Neural progenitor cell (in vitro differentiated cells): ENCODE measurements around the gene DSCAML1. TPM values are rescaled to one million over a fixed set of nuclear protein-coding genes. Genes with fewer than 3 reads are reported as not detected.
A peak's percentile ranks its signal among the peaks of the same experiment; 100 is the strongest.

Experiments
- DNase-seq: peaks from one replicate; pipeline ENCODE4 v3.0.0-alpha.2; 2016; ENCODE audit warnings: low spot score
- H2AFZ ChIP-seq: fragments of 200-600 bp; sonication (generic); replicated peaks from 2 replicates; pipeline ENCODE4 v1.6.1; 2016; ENCODE audit warnings: antibody characterized with exemption
- H3F3A ChIP-seq: fragments of 200-600 bp; sonication (generic); 2 replicates; pipeline ENCODE4 v1.6.1; 2016; ENCODE audit warnings: antibody characterized with exemption, low read depth
- H3K27ac ChIP-seq: fragments of 200-600 bp; sonication (generic); 2 replicates; pipeline ENCODE4 v1.5.1; 2016; ENCODE audit warnings: mild to moderate bottlenecking
- H3K27me3 ChIP-seq: fragments of 200-600 bp; sonication (generic); 2 replicates; pipeline ENCODE4 v1.6.1; 2016; ENCODE audit warnings: mild to moderate bottlenecking, moderate library complexity
- H3K36me3 ChIP-seq: fragments of 200-600 bp; sonication (generic); 2 replicates; pipeline ENCODE4 v1.5.1; 2016
- H3K4me1 ChIP-seq: fragments of 200-600 bp; sonication (generic); 2 replicates; pipeline ENCODE4 v1.6.1; 2016; ENCODE audit warnings: mixed run types
- H3K4me2 ChIP-seq: fragments of 200-600 bp; sonication (generic); 2 replicates; pipeline ENCODE4 v1.6.1; 2016
- H3K4me3 ChIP-seq: fragments of 200-600 bp; sonication (generic); 2 replicates; pipeline ENCODE4 v1.5.1; 2016
- H3K79me2 ChIP-seq: fragments of 200-600 bp; sonication (generic); 2 replicates; pipeline ENCODE4 v1.6.1; 2016; ENCODE audit warnings: low read depth
- H3K9ac ChIP-seq: fragments of 200-600 bp; sonication (generic); 2 replicates; pipeline ENCODE4 v1.6.1; 2016
- H3K9me3 ChIP-seq: fragments of 200-600 bp; sonication (generic); 2 replicates; pipeline ENCODE4 v1.5.1; 2016; ENCODE audit warnings: low read depth
- H4K20me1 ChIP-seq: fragments of 200-600 bp; sonication (generic); 2 replicates; pipeline ENCODE4 v1.6.1; 2016; ENCODE audit warnings: low read depth
- H3K27ac Mint-ChIP-seq: 3 replicates; pipeline ENCODE4 v1.8.0; 2021; ENCODE audit warnings: mixed read lengths
- H3K27me3 Mint-ChIP-seq: 2 replicates; pipeline ENCODE4 v1.8.0; 2022; ENCODE audit warnings: low read depth, mild to moderate bottlenecking, inconsistent platforms, moderate library complexity, mixed read lengths; ENCODE audit not compliant: insufficient read depth
- H3K36me3 Mint-ChIP-seq: 3 replicates; pipeline ENCODE4 v1.8.0; 2021; ENCODE audit warnings: mixed read lengths
- H3K4me1 Mint-ChIP-seq: 3 replicates; pipeline ENCODE4 v1.8.0; 2021; ENCODE audit warnings: mixed read lengths
- H3K4me3 Mint-ChIP-seq: 3 replicates; pipeline ENCODE4 v1.8.0; 2021; ENCODE audit warnings: mild to moderate bottlenecking, moderate library complexity, mixed read lengths
- H3K9me3 Mint-ChIP-seq: 3 replicates; pipeline ENCODE4 v1.8.0; 2020; ENCODE audit warnings: mixed read lengths
- CTCF ChIP-seq: fragments of 200-600 bp; sonication (generic); IDR thresholded peaks from 2 replicates; pipeline ENCODE4 v1.5.1; 2017; ENCODE audit warnings: antibody characterized with exemption, mild to moderate bottlenecking
- EZH2 ChIP-seq: fragments of 200-600 bp; sonication (generic); IDR thresholded peaks from 2 replicates; pipeline ENCODE4 v1.6.1; 2017; ENCODE audit warnings: antibody characterized with exemption, mild to moderate bottlenecking, moderate library complexity
- EZH2phosphoT487 ChIP-seq: fragments of 200-600 bp; sonication (generic); IDR thresholded peaks from 2 replicates; pipeline ENCODE4 v1.6.1; 2017; ENCODE audit warnings: antibody characterized with exemption
- total RNA-seq: library from RNA; depleted of rRNA; stranded (reverse); fragments of >200 nt; gene quantifications from 2 replicates; pipeline ENCODE4 v1.2.3, GENCODE V29; 2015; ENCODE audit warnings: low replicate concordance

DSCAML1 gene
- total RNA-seq, 1 donor from 2014 or later: 0.06 TPM

DNA sequence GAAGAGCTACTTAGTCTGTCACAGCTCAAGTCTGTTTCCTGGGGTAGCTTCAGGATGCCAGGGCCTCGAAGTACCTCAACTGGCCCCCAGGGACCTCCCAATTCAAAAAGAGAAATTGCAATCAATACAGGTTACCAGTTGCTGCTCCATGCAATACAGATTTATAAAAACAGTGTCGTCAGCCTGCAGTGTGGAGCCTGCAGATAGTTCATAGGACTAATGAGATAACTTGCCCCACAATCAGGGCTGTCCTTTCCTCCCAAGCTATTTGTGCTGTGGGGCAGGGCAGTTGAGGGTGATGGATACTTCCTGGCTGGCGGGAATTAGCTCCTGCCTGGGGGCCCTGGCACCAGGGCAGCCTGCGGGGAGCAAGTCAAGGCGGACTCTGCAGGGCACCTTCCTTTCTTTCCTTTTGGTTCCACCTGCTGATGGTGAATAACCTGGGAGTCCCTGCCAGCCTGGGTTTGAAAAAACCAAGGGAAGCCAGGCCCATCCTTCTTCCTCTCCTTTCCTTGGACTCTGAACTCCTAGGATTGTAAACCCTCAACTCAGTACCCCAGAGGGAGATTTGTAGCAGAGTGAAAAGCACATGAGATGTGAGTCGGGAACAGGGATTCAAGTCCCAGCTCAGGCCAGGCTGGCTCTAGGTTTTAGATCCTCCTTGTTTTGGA, 252.8 kb downstream of the DSCAML1 start:
- Histone ChIP-seq H3K4me1 (peaks cover 13% of the 10 kb centered on the region), H4K20me1 (no peaks in the 10 kb centered on the region), H3K4me2 (no peak overlapping the region), H3F3A (no peaks in the 10 kb centered on the region), H3K9ac (no peak overlapping the region), H3K79me2 (no peaks in the 10 kb centered on the region), H2AFZ (no peak overlapping the region), H3K27me3 (peaks cover 4% of the 10 kb centered on the region), H3K4me3 (no peak overlapping the region), H3K27ac (no peak overlapping the region), H3K9me3 (no peaks in the 10 kb centered on the region), H3K36me3 (no peaks in the 10 kb centered on the region)
- DNase-seq: no peak
- Mint-ChIP-seq H3K27me3 (peaks cover 53% of the 10 kb centered on the region), H3K4me1 (peaks cover 49% of the 10 kb centered on the region), H3K9me3 (peaks cover 4% of the 10 kb centered on the region), H3K27ac (no peak overlapping the region), H3K4me3 (no peak overlapping the region), H3K36me3 (no peaks in the 10 kb centered on the region)
- TF ChIP-seq CTCF (no peak), EZH2 (no peak), EZH2phosphoT487 (no peak)

GRCh38 chr11:117541211-117541610, 255.8 kb downstream of the DSCAML1 start:
- peaks cover 54% of the 10 kb centered on the region for H3K4me1 Mint-ChIP-seq
- H3K36me3 ChIP-seq: no peaks in the 10 kb centered on the region
- no peak for TF ChIP-seq EZH2

DNA sequence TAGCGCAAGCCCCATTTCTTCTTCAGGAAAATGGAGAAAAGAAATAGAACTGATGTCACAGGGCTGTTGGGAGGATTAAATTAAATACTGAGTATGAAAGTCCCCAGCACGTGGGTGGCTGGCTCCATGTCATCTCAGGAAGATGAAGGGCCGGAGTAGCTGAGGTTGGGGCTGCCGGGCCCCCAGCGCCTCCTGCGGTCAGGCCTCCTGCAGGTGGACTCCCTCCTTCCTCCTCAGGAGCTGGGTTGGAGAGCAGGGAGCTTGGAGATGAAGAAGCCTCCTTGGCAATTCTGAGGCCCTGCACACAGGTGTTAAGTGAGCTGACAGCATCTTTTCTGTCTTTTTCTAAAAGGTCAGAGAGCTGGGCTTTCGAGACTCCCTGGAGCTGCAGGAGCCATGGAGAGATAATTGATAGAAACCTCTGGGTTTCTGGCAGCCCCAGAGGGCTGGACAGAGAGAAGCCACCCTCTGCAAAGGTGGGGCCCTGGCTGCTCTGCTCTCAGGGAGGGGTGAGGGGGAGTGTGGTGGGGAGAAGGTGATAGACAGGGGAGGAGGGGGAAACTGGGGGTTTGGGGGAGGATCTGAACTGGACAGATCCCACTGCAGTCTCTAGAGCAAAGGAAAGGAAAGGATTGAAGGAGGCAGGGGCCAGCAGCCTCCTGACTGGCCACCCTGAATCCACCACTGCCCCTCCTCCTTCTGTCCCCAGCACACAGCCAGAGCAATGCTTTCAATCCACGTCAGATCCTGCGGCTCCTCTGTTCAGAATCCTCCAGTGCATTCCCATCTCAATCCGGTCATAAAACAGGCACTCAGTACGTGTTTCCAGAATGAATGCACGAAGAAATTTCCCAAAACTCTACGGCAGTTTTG, 258.5 kb downstream of the DSCAML1 start:
- Histone ChIP-seq H3K79me2 (no peaks in the 10 kb centered on the region), H3K4me1 (peaks cover 13% of the 10 kb centered on the region), H4K20me1 (no peaks in the 10 kb centered on the region), H3K4me3 (no peak overlapping the region), H2AFZ (peak overlapping the region; percentile 32), H3F3A (peaks cover 9% of the 10 kb centered on the region), H3K27ac (no peak overlapping the region), H3K4me2 (peak overlapping the region; percentile 37), H3K9ac (no peak overlapping the region), H3K27me3 (no peaks in the 10 kb centered on the region), H3K9me3 (no peaks in the 10 kb centered on the region), H3K36me3 (no peaks in the 10 kb centered on the region)
- no peak overlapping the region for H3K4me3 Mint-ChIP-seq
- peak; percentile 64 for DNase-seq
- peaks cover 2% of the 10 kb centered on the region for H3K9me3 Mint-ChIP-seq
- TF ChIP-seq CTCF: no peak
- TF ChIP-seq EZH2: no peak
- TF ChIP-seq EZH2phosphoT487: no peak
- peaks cover 44% of the 10 kb centered on the region for H3K4me1 Mint-ChIP-seq
- peaks cover 34% of the 10 kb centered on the region for H3K27me3 Mint-ChIP-seq
- peak overlapping the region; percentile 54 for H3K27ac Mint-ChIP-seq
- no peaks in the 10 kb centered on the region for H3K36me3 Mint-ChIP-seq

More at GRCh38 chr11:117541211-117541610, 255.8 kb downstream of the DSCAML1 start:
- Mint-ChIP-seq H3K4me3 (no peak overlapping the region), H3K27ac (peak overlapping the region; percentile 23), H3K9me3 (peaks cover 6% of the 10 kb centered on the region), H3K27me3 (peaks cover 42% of the 10 kb centered on the region), H3K36me3 (no peaks in the 10 kb centered on the region)
- no peaks in the 10 kb centered on the region for H3K79me2 ChIP-seq
- no peak for DNase-seq
- no peak overlapping the region for H2AFZ ChIP-seq
- no peaks in the 10 kb centered on the region for H3K27me3 ChIP-seq
- peaks cover 13% of the 10 kb centered on the region for H3K4me1 ChIP-seq
- no peaks in the 10 kb centered on the region for H4K20me1 ChIP-seq
- H3K9me3 ChIP-seq: no peaks in the 10 kb centered on the region
- no peak overlapping the region for H3K4me3 ChIP-seq
- H3K4me2 ChIP-seq: no peak overlapping the region
- peaks cover 9% of the 10 kb centered on the region for H3F3A ChIP-seq
- H3K27ac ChIP-seq: no peak overlapping the region
- H3K9ac ChIP-seq: no peak overlapping the region
